Heart left ventricle (tissue), 13 donors: Measurements from ENCODE around the gene PIP4K2A.

Experiments
- CTCF ChIP-seq, 12 donors: fragments of 200-600 bp; sonication (generic) in 4 of 12; IDR thresholded peaks; one replicate each; pipeline versions ENCODE4 v1.5.0 to v1.8.0; 2018 to 2022; ENCODE audit warnings: antibody characterized with exemption in 12 of 12, mild to moderate bottlenecking in 5 of 12
- POLR2A ChIP-seq, 2 donors: fragments of 450-650 bp; IDR thresholded peaks; one replicate each; pipeline ENCODE4 v1.6.1; 2017; ENCODE audit warnings: antibody characterized with exemption in 2 of 2, mild to moderate bottlenecking in 2 of 2, moderate library complexity in 2 of 2
- donor health status: ischemic (EF 13 %, LVEDD 7.1; RV severe dilation, severe dysfunction).
- donor health status: DM: no; HTN: yes; CAD: no.
- donor health status: DM: no; HTN: no; CAD: no.
- donor health status: ischemic (EF 25% LVEDD 6.9; RV normal size, moderate dysfunction).
- donor health status: ischemic (EF 25% LVEDD 5.7; RV mildly dilated, moderate dysfunction).
- donor health status: ischemic (EF 35%, LVEDD 5.7; RV mildly dilated, moderate dysfunction).
- donor health status: nonischemic (EF 11% LVEDD 7.7; RV severe dilation, severe dysfunction).
- donor health status: DM: yes; HTN: yes; CAD: no.
- donor health status: PGD.
- donor health status: ischemic (EF 29% LVEDD 5.4; RV normal size, mild dysfunction).
- donor health status: nonischemic (EF 23%, LVEDD 6.1; RV moderate dilation, normal function).

- TF ChIP-seq CTCF (IDR thresholded peaks at IDR 0.05), result no peak
- no peak for TF ChIP-seq POLR2A (IDR thresholded peaks at IDR 0.05)
Measured at GRCh38 chr10:22634606-22635459, 79.5 kb downstream of the PIP4K2A start.
